ENCODE results near the gene APOA5. TPM values are rescaled to one million over a fixed set of nuclear protein-coding genes. Genes with fewer than 3 reads are reported as not detected.
A peak's percentile ranks its signal among the peaks of the same experiment; 100 is the strongest.

APOA5 gene
- polyA plus RNA-seq, 1 donor from 2014 or later, result not detected

DNA sequence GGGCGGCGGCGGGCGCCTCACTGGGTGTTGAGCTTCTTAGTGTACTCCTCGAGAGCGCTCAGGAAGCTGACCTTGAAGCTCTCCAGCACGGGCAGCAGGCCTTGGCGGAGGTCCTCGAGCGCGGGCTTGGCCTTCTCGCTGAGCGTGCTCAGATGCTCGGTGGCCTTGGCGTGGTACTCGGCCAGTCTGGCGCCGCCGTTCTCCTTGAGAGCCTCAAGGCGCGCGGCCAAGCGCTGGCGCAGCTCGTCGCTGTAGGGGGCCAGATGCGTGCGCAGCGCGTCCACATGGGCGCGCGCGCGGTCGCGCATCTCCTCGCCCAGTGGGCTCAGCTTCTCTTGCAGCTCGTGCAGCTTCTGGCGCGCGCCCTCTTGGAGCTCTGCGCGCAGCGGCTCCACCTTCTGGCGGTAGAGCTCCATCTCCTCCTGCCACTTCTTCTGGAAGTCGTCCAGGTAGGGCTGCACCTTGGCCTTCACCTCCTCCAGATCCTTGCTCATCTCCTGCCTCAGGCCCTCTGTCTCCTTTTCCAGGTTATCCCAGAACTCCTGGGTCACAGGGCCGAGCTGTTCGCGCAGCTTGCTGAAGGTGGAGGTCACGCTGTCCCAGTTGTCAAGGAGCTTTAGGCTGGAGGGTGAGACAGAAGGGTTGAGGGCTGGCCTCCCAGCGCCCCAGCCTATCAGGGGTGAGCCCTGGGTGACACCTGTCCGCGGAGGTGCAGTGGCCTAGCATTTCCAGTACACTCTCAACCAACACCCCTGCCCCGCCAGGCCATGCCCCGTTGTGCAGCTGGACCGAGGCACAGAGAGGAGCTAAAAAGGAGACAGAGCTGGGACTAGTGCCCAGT lies 44.3 kb upstream of the APOA5 start:
- peak overlapping the region; percentile 60 for H2AFZ ChIP-seq (ENCODE audit: low read depth, low read length)
- H3K4me2 ChIP-seq (ENCODE audit: low read length), result peak overlapping the region; percentile 30
- no peaks in the 10 kb centered on the region for H3K79me2 ChIP-seq (replicated peaks; ENCODE audit: insufficient read depth, low read length)
- no peaks in the 10 kb centered on the region for H3K27me3 ChIP-seq (ENCODE audit: insufficient read depth, low read depth, low read length)
- peak overlapping the region; percentile 61 for H3K9ac ChIP-seq (ENCODE audit: low read length)
- no peak overlapping the region for H3K27ac ChIP-seq (ENCODE audit: low read length)
- no peaks in the 10 kb centered on the region for H3K9me2 ChIP-seq (ENCODE audit: insufficient read depth, low read length)
- H3K9me3 ChIP-seq (ENCODE audit: low read length), result no peaks in the 10 kb centered on the region
- H4K20me1 ChIP-seq (ENCODE audit: insufficient read depth), result no peaks in the 10 kb centered on the region
- TF ChIP-seq, protein P1, sequence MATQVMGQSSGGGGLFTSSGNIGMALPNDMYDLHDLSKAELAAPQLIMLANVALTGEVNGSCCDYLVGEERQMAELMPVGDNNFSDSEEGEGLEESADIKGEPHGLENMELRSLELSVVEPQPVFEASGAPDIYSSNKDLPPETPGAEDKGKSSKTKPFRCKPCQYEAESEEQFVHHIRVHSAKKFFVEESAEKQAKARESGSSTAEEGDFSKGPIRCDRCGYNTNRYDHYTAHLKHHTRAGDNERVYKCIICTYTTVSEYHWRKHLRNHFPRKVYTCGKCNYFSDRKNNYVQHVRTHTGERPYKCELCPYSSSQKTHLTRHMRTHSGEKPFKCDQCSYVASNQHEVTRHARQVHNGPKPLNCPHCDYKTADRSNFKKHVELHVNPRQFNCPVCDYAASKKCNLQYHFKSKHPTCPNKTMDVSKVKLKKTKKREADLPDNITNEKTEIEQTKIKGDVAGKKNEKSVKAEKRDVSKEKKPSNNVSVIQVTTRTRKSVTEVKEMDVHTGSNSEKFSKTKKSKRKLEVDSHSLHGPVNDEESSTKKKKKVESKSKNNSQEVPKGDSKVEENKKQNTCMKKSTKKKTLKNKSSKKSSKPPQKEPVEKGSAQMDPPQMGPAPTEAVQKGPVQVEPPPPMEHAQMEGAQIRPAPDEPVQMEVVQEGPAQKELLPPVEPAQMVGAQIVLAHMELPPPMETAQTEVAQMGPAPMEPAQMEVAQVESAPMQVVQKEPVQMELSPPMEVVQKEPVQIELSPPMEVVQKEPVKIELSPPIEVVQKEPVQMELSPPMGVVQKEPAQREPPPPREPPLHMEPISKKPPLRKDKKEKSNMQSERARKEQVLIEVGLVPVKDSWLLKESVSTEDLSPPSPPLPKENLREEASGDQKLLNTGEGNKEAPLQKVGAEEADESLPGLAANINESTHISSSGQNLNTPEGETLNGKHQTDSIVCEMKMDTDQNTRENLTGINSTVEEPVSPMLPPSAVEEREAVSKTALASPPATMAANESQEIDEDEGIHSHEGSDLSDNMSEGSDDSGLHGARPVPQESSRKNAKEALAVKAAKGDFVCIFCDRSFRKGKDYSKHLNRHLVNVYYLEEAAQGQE (IDR thresholded peaks at IDR 0.05; ENCODE audit: borderline replicate concordance), result no peak
- TF ChIP-seq, protein P2, sequence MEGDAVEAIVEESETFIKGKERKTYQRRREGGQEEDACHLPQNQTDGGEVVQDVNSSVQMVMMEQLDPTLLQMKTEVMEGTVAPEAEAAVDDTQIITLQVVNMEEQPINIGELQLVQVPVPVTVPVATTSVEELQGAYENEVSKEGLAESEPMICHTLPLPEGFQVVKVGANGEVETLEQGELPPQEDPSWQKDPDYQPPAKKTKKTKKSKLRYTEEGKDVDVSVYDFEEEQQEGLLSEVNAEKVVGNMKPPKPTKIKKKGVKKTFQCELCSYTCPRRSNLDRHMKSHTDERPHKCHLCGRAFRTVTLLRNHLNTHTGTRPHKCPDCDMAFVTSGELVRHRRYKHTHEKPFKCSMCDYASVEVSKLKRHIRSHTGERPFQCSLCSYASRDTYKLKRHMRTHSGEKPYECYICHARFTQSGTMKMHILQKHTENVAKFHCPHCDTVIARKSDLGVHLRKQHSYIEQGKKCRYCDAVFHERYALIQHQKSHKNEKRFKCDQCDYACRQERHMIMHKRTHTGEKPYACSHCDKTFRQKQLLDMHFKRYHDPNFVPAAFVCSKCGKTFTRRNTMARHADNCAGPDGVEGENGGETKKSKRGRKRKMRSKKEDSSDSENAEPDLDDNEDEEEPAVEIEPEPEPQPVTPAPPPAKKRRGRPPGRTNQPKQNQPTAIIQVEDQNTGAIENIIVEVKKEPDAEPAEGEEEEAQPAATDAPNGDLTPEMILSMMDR (IDR thresholded peaks at IDR 0.05; ENCODE audit: poor library complexity, severe bottlenecking), result peak; percentile 84
- TF ChIP-seq RAD21 (conservative IDR thresholded peaks at IDR 0.05) (peak; percentile 77), TAF1 (IDR thresholded peaks at IDR 0.05; ENCODE audit: low read depth) (no peak), MXI1 (conservative IDR thresholded peaks at IDR 0.05; ENCODE audit: poor library complexity, severe bottlenecking) (peak; percentile 65), EP300 (conservative IDR thresholded peaks at IDR 0.05; ENCODE audit: poor library complexity, severe bottlenecking) (peak; percentile 14), POLR2AphosphoS5 (IDR thresholded peaks at IDR 0.05) (peak; percentile 61), EZH2 (IDR thresholded peaks at IDR 0.05; ENCODE audit: borderline replicate concordance, insufficient read depth, low read length, poor library complexity, severe bottlenecking) (no peak), SMC3 (conservative IDR thresholded peaks at IDR 0.05; ENCODE audit: poor library complexity) (peak; percentile 83)
- H3K4me3 ChIP-seq (ENCODE audit: low read length), result peak overlapping the region; percentile 67
- H3K36me3 ChIP-seq (ENCODE audit: insufficient read depth, low read length), result no peaks in the 10 kb centered on the region
- H3F3A ChIP-seq (ENCODE audit: insufficient read depth, low read length, poor library complexity, severe bottlenecking), result no peaks in the 10 kb centered on the region

DNA sequence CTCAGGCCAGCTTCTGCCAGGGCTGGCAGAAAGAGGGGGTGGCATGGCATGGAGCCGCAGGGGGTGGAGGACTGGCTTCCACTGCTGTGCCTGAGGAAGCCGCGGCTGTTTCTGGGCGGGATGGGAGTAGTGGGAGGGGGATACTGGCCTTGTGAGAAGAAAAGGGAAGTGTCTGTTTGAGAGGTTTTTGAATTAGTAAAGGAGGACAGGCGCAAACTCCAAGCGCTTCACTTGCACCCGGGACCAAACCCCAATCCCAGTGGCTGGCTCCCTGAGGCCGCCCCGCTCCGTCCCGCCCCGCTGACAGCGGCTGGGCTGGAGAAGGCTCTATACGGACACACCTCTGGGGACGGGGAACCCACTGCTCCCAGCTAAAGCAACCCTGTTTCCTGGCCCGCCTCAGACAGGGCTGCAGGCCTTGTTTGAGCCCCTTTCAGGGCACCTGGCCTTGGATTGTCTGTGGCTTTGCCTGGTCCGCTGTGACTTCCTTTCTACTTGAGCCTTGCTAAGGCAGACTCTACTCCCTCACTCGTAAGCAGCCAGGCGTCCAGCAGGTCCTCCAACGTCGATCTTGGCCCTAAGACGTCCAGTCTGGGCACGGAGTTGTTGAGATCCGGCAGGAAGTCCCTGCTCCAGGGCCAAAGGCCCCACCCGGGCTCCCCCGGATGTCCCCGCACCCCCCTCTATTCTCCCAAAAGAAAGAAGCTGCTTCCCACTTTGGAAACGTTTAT lies 43.5 kb upstream of the APOA5 start:
- TF ChIP-seq SMC3 (conservative IDR thresholded peaks at IDR 0.05; ENCODE audit: poor library complexity) (no peak), MXI1 (conservative IDR thresholded peaks at IDR 0.05; ENCODE audit: poor library complexity, severe bottlenecking) (no peak), RAD21 (conservative IDR thresholded peaks at IDR 0.05) (no peak), POLR2AphosphoS5 (IDR thresholded peaks at IDR 0.05) (no peak), EZH2 (IDR thresholded peaks at IDR 0.05; ENCODE audit: borderline replicate concordance, insufficient read depth, low read length, poor library complexity, severe bottlenecking) (no peak), TAF1 (IDR thresholded peaks at IDR 0.05; ENCODE audit: low read depth) (no peak), EP300 (conservative IDR thresholded peaks at IDR 0.05; ENCODE audit: poor library complexity, severe bottlenecking) (no peak)
- TF ChIP-seq, protein P2 (IDR thresholded peaks at IDR 0.05; ENCODE audit: poor library complexity, severe bottlenecking), result no peak
- TF ChIP-seq, protein P1 (IDR thresholded peaks at IDR 0.05; ENCODE audit: borderline replicate concordance), result no peak
- H3K27me3 ChIP-seq (ENCODE audit: insufficient read depth, low read depth, low read length), result no peaks in the 10 kb centered on the region

More for the DNA sequence above, 43.5 kb upstream of the APOA5 start:
- Histone ChIP-seq H3K9me2 (ENCODE audit: insufficient read depth, low read length) (no peaks in the 10 kb centered on the region), H3K4me2 (ENCODE audit: low read length) (peak overlapping the region; percentile 30), H4K20me1 (ENCODE audit: insufficient read depth) (no peaks in the 10 kb centered on the region), H3K9ac (ENCODE audit: low read length) (peak overlapping the region; percentile 61), H3K36me3 (ENCODE audit: insufficient read depth, low read length) (no peaks in the 10 kb centered on the region), H3K4me3 (ENCODE audit: low read length) (peak overlapping the region; percentile 67), H3F3A (ENCODE audit: insufficient read depth, low read length, poor library complexity, severe bottlenecking) (no peaks in the 10 kb centered on the region), H3K9me3 (ENCODE audit: low read length) (no peaks in the 10 kb centered on the region), H3K79me2 (replicated peaks; ENCODE audit: insufficient read depth, low read length) (no peaks in the 10 kb centered on the region), H3K27ac (ENCODE audit: low read length) (no peak overlapping the region), H2AFZ (ENCODE audit: low read depth, low read length) (peak overlapping the region; percentile 60)
